ENCODE results near the gene SLC22A4. TPM values are rescaled to one million over a fixed set of nuclear protein-coding genes. Genes with fewer than 3 reads are reported as not detected.
A peak's percentile ranks its signal among the peaks of the same experiment; 100 is the strongest.

Gene SLC22A4
- total RNA-seq, 1 donor from 2014 or later: 1.6 TPM

GRCh38 chr5:132293066-132293991, 865 bp upstream of the SLC22A4 start:
- DNase-seq: peak; percentile 92
- ATAC-seq (ENCODE audit: poor library complexity): peak; percentile 77
- intact Hi-C loops (cut with DNase I): loop anchor here (5.0 kb wide), 1 partner anchor 69 kb away; no protein-coding TSS in a partner anchor

GRCh38 chr5:132294728-132295504, 722 bp downstream of the SLC22A4 start:
- peak; percentile 70 for DNase-seq
- intact Hi-C loops (cut with DNase I): loop anchor here (5.0 kb wide), 1 partner anchor 67 kb away; no protein-coding TSS in a partner anchor
- ATAC-seq (ENCODE audit: poor library complexity): peak; percentile 11

GRCh38 chr5:132295505-132296411, 1.6 kb downstream of the SLC22A4 start:
- ATAC-seq (ENCODE audit: poor library complexity) (no peak), DNase-seq (no peak)
- intact Hi-C loops (cut with DNase I): no loop called here

- ATAC-seq (ENCODE audit: poor library complexity): no peak
- DNase-seq: no peak
- intact Hi-C loops (cut with DNase I): no loop called here
Observed at GRCh38 chr5:132296412-132297016, 2.3 kb downstream of the SLC22A4 start.

- no peak for ATAC-seq (ENCODE audit: poor library complexity)
- intact Hi-C loops (cut with DNase I): no loop called here
- no peak for DNase-seq
Observed at GRCh38 chr5:132297211-132297940, 3.2 kb downstream of the SLC22A4 start.

GRCh38 chr5:132298298-132299212, 4.4 kb downstream of the SLC22A4 start:
- intact Hi-C loops (cut with DNase I): no loop called here
- ATAC-seq (ENCODE audit: poor library complexity): no peak
- DNase-seq: no peak

GRCh38 chr5:132299917-132300316, 5.7 kb downstream of the SLC22A4 start:
- ATAC-seq (ENCODE audit: poor library complexity) (no peak), DNase-seq (no peak)
- intact Hi-C loops (cut with DNase I): no loop called here

GRCh38 chr5:132300577-132301343, 6.6 kb downstream of the SLC22A4 start:
- DNase-seq (no peak), ATAC-seq (ENCODE audit: poor library complexity) (peak; percentile 67)
- intact Hi-C loops (cut with DNase I): no loop called here

GRCh38 chr5:132301344-132302271, 7.4 kb downstream of the SLC22A4 start:
- DNase-seq (no peak), ATAC-seq (ENCODE audit: poor library complexity) (peak; percentile 83)
- intact Hi-C loops (cut with DNase I): no loop called here

GRCh38 chr5:132302413-132302812, 8.2 kb downstream of the SLC22A4 start:
- DNase-seq: no peak
- no peak for ATAC-seq (ENCODE audit: poor library complexity)
- intact Hi-C loops (cut with DNase I): no loop called here

GRCh38 chr5:132303589-132303988, 9.4 kb downstream of the SLC22A4 start:
- intact Hi-C loops (cut with DNase I): no loop called here
- no peak for ATAC-seq (ENCODE audit: poor library complexity)

GRCh38 chr5:132305420-132305819, 11.2 kb downstream of the SLC22A4 start:
- intact Hi-C loops (cut with DNase I): no loop called here
- ATAC-seq (ENCODE audit: poor library complexity): no peak
- no peak for DNase-seq

More at GRCh38 chr5:132303589-132303988, 9.4 kb downstream of the SLC22A4 start:
- DNase-seq: no peak

- intact Hi-C loops (cut with DNase I): no loop called here
- no peak for DNase-seq
- no peak for ATAC-seq (ENCODE audit: poor library complexity)
Observed at GRCh38 chr5:132308701-132309100, 14.5 kb downstream of the SLC22A4 start.

- intact Hi-C loops (cut with DNase I): no loop called here
- DNase-seq (no peak), ATAC-seq (ENCODE audit: poor library complexity) (no peak)
Observed at GRCh38 chr5:132309679-132310078, 15.5 kb downstream of the SLC22A4 start.
